Activated CD4-positive, alpha-beta T cell treated with anti-CD3 and anti-CD28 coated beads, Interleukin-2, amount 10 ng/mL, durations not matched to agents 24 days and 14 days (primary cell): ENCODE data around the gene CMPK2. TPM values are rescaled to one million over a fixed set of nuclear protein-coding genes. Genes with fewer than 3 reads are reported as not detected.
"Not testable (repeated sequence)": the region's sequence is repeated elsewhere in the genome, so short reads cannot be mapped to it uniquely, and the experiment has no call there.

Source experiments
- DNase-seq: peaks from one replicate; pipeline ENCODE4 v3.0.0; 2022
- H3K27ac Mint-ChIP-seq: one replicate; pipeline ENCODE4 v1.8.0; 2022; ENCODE audit warnings: mild to moderate bottlenecking, mixed read lengths
- H3K27me3 Mint-ChIP-seq: one replicate; pipeline ENCODE4 v1.8.0; 2022; ENCODE audit warnings: mixed read lengths
- H3K36me3 Mint-ChIP-seq: one replicate; pipeline ENCODE4 v1.8.0; 2022; ENCODE audit warnings: low read depth, mild to moderate bottlenecking, mixed read lengths
- H3K4me1 Mint-ChIP-seq: one replicate; pipeline ENCODE4 v1.8.0; 2021; ENCODE audit warnings: mixed read lengths
- H3K4me3 Mint-ChIP-seq: one replicate; pipeline ENCODE4 v1.8.0; 2022; ENCODE audit warnings: mild to moderate bottlenecking, moderate library complexity, mixed read lengths
- H3K9me3 Mint-ChIP-seq: one replicate; pipeline ENCODE4 v1.8.0; 2021; ENCODE audit warnings: mixed read lengths
- intact Hi-C: fragments of 100-400 bp; cut with micrococcal nuclease; formaldehyde crosslinking; loops from one replicate; pipeline ENCODE4 v1.15.1; 2023
- total RNA-seq: library from RNA; stranded (reverse); gene quantifications from 2 replicates; pipeline ENCODE4 v1.2.3, GENCODE V29; 2022

CMPK2 gene
- total RNA-seq, 1 donor from 2014 or later = 6.9 TPM

GRCh38 chr2:6874032-6874431, 8.3 kb upstream of the CMPK2 start:
- H3K4me1 Mint-ChIP-seq = peaks cover 51% of the 10 kb centered on the region
- peaks cover 11% of the 10 kb centered on the region for H3K36me3 Mint-ChIP-seq
- no peak overlapping the region for H3K4me3 Mint-ChIP-seq
- H3K9me3 Mint-ChIP-seq = peaks cover 5% of the 10 kb centered on the region
- no peak overlapping the region for H3K27ac Mint-ChIP-seq
- no peaks in the 10 kb centered on the region for H3K27me3 Mint-ChIP-seq
- intact Hi-C loops = no loop called here
- no peak for DNase-seq

- Mint-ChIP-seq H3K9me3 (peaks cover 5% of the 10 kb centered on the region), H3K36me3 (peaks cover 11% of the 10 kb centered on the region)
- DNase-seq = no peak
Measured at GRCh38 chr2:6872394-6872793, 6.7 kb upstream of the CMPK2 start.

GRCh38 chr2:6866982-6867381, 1.3 kb upstream of the CMPK2 start:
- H3K27me3 Mint-ChIP-seq = no peaks in the 10 kb centered on the region
- peaks cover 43% of the 10 kb centered on the region for H3K4me1 Mint-ChIP-seq
- H3K4me3 Mint-ChIP-seq = peak overlapping the region; percentile 95
- H3K27ac Mint-ChIP-seq = peak overlapping the region; percentile 57
- H3K36me3 Mint-ChIP-seq = peaks cover 15% of the 10 kb centered on the region
- intact Hi-C loops = loop anchor here (1.0 kb wide), 3 partner anchors 10 to 41 kb away; partner anchors contain the start of gene RSAD2
- no peaks in the 10 kb centered on the region for H3K9me3 Mint-ChIP-seq
- DNase-seq = no peak

More at GRCh38 chr2:6872394-6872793, 6.7 kb upstream of the CMPK2 start:
- intact Hi-C loops = no loop called here
- Mint-ChIP-seq H3K27ac (peak overlapping the region; percentile 38), H3K27me3 (no peaks in the 10 kb centered on the region), H3K4me3 (peak overlapping the region; percentile 34), H3K4me1 (peaks cover 45% of the 10 kb centered on the region)

- Mint-ChIP-seq H3K9me3 (peaks cover 6% of the 10 kb centered on the region), H3K27me3 (no peaks in the 10 kb centered on the region), H3K4me1 (peaks cover 49% of the 10 kb centered on the region), H3K36me3 (peaks cover 22% of the 10 kb centered on the region), H3K27ac (peak overlapping the region; percentile 94), H3K4me3 (peak overlapping the region; percentile 95)
- intact Hi-C loops = loop anchor here (1.0 kb wide), 3 partner anchors 11 to 40 kb away; partner anchors contain the start of gene RSAD2
- DNase-seq = peak; percentile 82
Measured at GRCh38 chr2:6866275-6866671, 566 bp upstream of the CMPK2 start.

GRCh38 chr2:6864923-6865345, 773 bp downstream of the CMPK2 start:
- intact Hi-C loops = loop anchor here (1.0 to 2.0 kb wide), 3 partner anchors 8 to 30 kb away; no protein-coding TSS in a partner anchor
- peak; percentile 77 for DNase-seq
- H3K9me3 Mint-ChIP-seq = peaks cover 15% of the 10 kb centered on the region
- H3K36me3 Mint-ChIP-seq = peaks cover 36% of the 10 kb centered on the region
- H3K4me1 Mint-ChIP-seq = peaks cover 54% of the 10 kb centered on the region
- peak overlapping the region; percentile 83 for H3K4me3 Mint-ChIP-seq
- H3K27me3 Mint-ChIP-seq = no peaks in the 10 kb centered on the region
- H3K27ac Mint-ChIP-seq = peak overlapping the region; percentile 15

GRCh38 chr2:6864231-6864754, 1.4 kb downstream of the CMPK2 start:
- peaks cover 42% of the 10 kb centered on the region for H3K36me3 Mint-ChIP-seq
- peaks cover 16% of the 10 kb centered on the region for H3K9me3 Mint-ChIP-seq
- no peak for DNase-seq
- H3K27ac Mint-ChIP-seq = peak overlapping the region; percentile 15
- intact Hi-C loops = loop anchor here (2.0 kb wide), 1 partner anchor 17 kb away; no protein-coding TSS in a partner anchor
- no peaks in the 10 kb centered on the region for H3K27me3 Mint-ChIP-seq
- H3K4me1 Mint-ChIP-seq = peaks cover 54% of the 10 kb centered on the region
- peak overlapping the region; percentile 83 for H3K4me3 Mint-ChIP-seq

- no peak for DNase-seq
- Mint-ChIP-seq H3K4me3 (peak overlapping the region; percentile 83), H3K36me3 (peaks cover 47% of the 10 kb centered on the region), H3K9me3 (peaks cover 17% of the 10 kb centered on the region), H3K27me3 (no peaks in the 10 kb centered on the region), H3K4me1 (peaks cover 55% of the 10 kb centered on the region), H3K27ac (no peak overlapping the region)
- intact Hi-C loops = loop anchor here (2.0 kb wide), 1 partner anchor 17 kb away; no protein-coding TSS in a partner anchor
Measured at GRCh38 chr2:6863792-6864191, 1.9 kb downstream of the CMPK2 start.

- intact Hi-C loops = no loop called here
- no peak overlapping the region for H3K4me3 Mint-ChIP-seq
- no peak for DNase-seq
- peaks cover 76% of the 10 kb centered on the region for H3K36me3 Mint-ChIP-seq
- H3K4me1 Mint-ChIP-seq = peaks cover 65% of the 10 kb centered on the region
- no peak overlapping the region for H3K27ac Mint-ChIP-seq
- peaks cover 21% of the 10 kb centered on the region for H3K9me3 Mint-ChIP-seq
- no peaks in the 10 kb centered on the region for H3K27me3 Mint-ChIP-seq
Measured at GRCh38 chr2:6860296-6860695, 5.4 kb downstream of the CMPK2 start.

- intact Hi-C loops, H3K27me3 Mint-ChIP-seq, H3K4me3 Mint-ChIP-seq, DNase-seq: not testable (repeated sequence)
- Mint-ChIP-seq H3K9me3 (peaks cover 21% of the 10 kb centered on the region), H3K4me1 (peaks cover 61% of the 10 kb centered on the region), H3K27ac (peak overlapping the region; percentile 27), H3K36me3 (peaks cover 85% of the 10 kb centered on the region)
Measured at GRCh38 chr2:6858466-6859027, 7.2 kb downstream of the CMPK2 start.

GRCh38 chr2:6856548-6856920, 9.2 kb downstream of the CMPK2 start:
- peaks cover 55% of the 10 kb centered on the region for H3K4me1 Mint-ChIP-seq

GRCh38 chr2:6855860-6856547, 9.7 kb downstream of the CMPK2 start:
- Mint-ChIP-seq H3K27ac (no peak overlapping the region), H3K36me3 (peaks cover 84% of the 10 kb centered on the region), H3K27me3 (no peaks in the 10 kb centered on the region), H3K9me3 (peaks cover 13% of the 10 kb centered on the region), H3K4me1 (peaks cover 54% of the 10 kb centered on the region), H3K4me3 (no peak overlapping the region)
- intact Hi-C loops = no loop called here
- no peak for DNase-seq

More at GRCh38 chr2:6856548-6856920, 9.2 kb downstream of the CMPK2 start:
- no peak for DNase-seq
- intact Hi-C loops = no loop called here
- no peak overlapping the region for H3K27ac Mint-ChIP-seq
- no peaks in the 10 kb centered on the region for H3K27me3 Mint-ChIP-seq
- H3K9me3 Mint-ChIP-seq = peaks cover 18% of the 10 kb centered on the region
- H3K4me3 Mint-ChIP-seq = no peak overlapping the region
- H3K36me3 Mint-ChIP-seq = peaks cover 85% of the 10 kb centered on the region

- intact Hi-C loops = no loop called here
- no peaks in the 10 kb centered on the region for H3K27me3 Mint-ChIP-seq
- H3K4me1 Mint-ChIP-seq = peaks cover 53% of the 10 kb centered on the region
- peaks cover 5% of the 10 kb centered on the region for H3K9me3 Mint-ChIP-seq
- no peak overlapping the region for H3K27ac Mint-ChIP-seq
- H3K36me3 Mint-ChIP-seq = peaks cover 83% of the 10 kb centered on the region
- H3K4me3 Mint-ChIP-seq = no peak overlapping the region
- no peak for DNase-seq
Measured at GRCh38 chr2:6854416-6854815, 11.3 kb downstream of the CMPK2 start.

GRCh38 chr2:6852195-6852594, 13.5 kb downstream of the CMPK2 start:
- no peaks in the 10 kb centered on the region for H3K27me3 Mint-ChIP-seq
- DNase-seq = no peak
- no peak overlapping the region for H3K4me3 Mint-ChIP-seq
- H3K9me3 Mint-ChIP-seq = peaks cover 7% of the 10 kb centered on the region
- peak overlapping the region; percentile 35 for H3K27ac Mint-ChIP-seq
- intact Hi-C loops = no loop called here
- H3K4me1 Mint-ChIP-seq = peaks cover 53% of the 10 kb centered on the region
- peaks cover 83% of the 10 kb centered on the region for H3K36me3 Mint-ChIP-seq
